GM18508 (cell line): ENCODE measurements around the gene NRIP3.
"Not testable (repeated sequence)": the region's sequence is repeated elsewhere in the genome, so short reads cannot be mapped to it uniquely, and the experiment has no call there.

Source experiments
- ATAC-seq: cut with Tn5 transposase; IDR thresholded peaks from one replicate; pipeline ENCODE4 v1.9.1; 2021; ENCODE audit warnings: moderate number of reproducible peaks; ENCODE audit not compliant: insufficient read depth, unreplicated experiment

Gene NRIP3

GRCh38 chr11:8935789-8936188 lies 68.0 kb downstream of the NRIP3 start:
- not testable (repeated sequence) for ATAC-seq

DNA sequence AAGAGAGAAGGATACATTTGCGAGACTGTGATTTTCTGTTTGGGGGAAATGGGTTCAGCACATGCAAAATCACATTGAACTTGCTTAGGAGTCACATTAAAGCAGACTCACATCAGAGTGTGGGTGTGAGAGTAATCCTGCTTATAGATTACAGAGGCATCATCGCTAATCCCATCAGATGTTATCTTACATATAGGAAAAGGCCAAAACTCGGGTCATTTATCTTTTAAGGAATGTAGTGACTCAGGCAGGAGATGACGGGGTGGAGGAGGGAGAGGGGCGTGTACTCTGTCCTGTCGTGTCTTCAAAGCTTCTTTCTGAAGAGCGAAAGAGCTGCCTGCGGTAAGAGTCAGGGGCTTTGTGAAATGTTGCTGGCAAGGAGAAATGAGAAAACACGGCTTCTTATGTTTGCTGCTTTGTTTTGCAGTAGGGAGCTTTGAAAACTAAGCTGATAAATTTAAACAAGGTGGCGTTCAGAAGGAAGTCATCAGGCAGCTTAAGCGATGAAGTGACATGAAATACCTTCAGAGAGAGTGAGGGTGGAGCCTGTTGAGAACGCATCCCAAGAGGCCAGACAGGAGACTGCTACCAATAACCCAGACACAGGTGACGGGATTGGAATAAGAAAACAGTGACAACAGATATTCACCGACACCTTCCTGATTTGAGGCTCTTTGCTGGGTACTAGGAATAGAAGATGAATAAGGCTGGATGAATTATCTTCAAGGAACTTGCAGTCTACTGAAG lies 68.9 kb downstream of the NRIP3 start:
- ATAC-seq = no peak

- ATAC-seq = no peak
These were observed 69.9 kb downstream of the NRIP3 start for GRCh38 chr11:8933931-8934330.

DNA sequence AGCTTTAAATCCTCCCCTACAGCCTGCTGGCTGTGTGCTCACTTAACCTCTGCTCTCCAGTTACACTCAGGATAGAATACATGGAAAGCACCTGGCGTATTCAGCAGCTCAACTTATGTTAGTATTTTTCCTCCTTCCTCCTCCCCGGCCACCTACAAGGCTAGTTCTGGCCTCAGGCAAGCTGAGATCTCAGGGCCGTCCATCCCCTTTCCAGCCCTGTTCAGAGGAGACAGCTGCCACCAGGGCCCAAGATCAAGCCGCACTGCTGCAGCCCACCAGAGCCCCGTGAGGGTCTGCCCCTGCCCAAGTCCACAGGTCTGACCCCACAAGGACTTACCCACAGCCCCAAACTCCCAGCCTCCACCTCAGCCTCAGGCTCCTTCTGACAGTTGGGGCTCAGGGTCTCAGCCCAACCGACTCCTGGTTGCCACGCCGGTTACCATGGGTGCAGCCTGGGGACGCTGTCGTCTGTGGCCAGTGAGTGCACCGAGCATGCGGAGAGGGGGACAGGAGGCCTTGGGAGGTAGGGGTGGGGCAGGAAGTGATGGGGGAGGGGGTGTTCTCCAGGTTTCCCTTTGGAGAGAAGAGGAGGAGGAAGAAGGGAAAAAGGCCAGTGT lies 71.1 kb downstream of the NRIP3 start, which contains the start of gene C11orf16:
Gene C11orf16, minus strand, starts transcription at position 384 of the 617 bp plus-strand sequence. CDS start 639 bp downstream, outside the sequence.
- ATAC-seq = no peak
